IMR-90 (cell line): Measurements from ENCODE around the gene SETD9.

Source experiments
- CTCF ChIP-seq: conservative IDR thresholded peaks from 2 replicates; pipeline ENCODE4 v1.5.1; 2012; ENCODE audit warnings: mild to moderate bottlenecking, low read depth, low read length, improper control_type of control experiment
- MAFK ChIP-seq: IDR thresholded peaks from 2 replicates; pipeline ENCODE4 v1.6.1; 2012; ENCODE audit warnings: low read depth, low read length, improper control_type of control experiment
- TF ChIP-seq, protein P1 (sequence below): fragments of 150-350 bp; IDR thresholded peaks from 2 replicates; pipeline ENCODE4 v1.6.1; 2016; ENCODE audit warnings: low read depth, mild to moderate bottlenecking, low read length, moderate library complexity, borderline replicate concordance

DNA sequence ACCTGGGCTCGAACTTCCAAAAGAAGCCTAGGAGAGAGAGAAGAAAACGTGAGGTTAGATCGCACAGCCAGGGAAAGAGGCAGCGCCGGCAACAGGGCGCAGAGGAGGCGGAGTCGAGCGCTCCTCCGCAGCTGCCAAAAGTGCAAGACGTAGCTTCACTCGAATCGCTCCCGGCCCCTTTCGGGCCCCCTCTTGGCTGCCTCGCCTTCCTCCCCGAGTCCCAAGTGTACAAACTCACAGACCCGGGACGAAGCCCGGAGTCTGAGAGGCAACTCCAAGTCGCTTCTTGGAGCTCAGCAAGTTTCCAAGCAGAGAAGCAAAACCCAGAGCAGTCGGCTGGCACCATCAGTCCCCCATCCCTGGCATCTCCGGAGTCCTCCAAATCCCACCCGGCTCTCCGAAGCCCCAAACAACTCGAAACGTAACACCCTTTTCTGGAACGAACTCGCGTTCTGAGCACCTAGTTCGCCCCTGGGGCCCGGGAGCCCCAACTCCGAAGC lies 41.3 kb downstream of the SETD9 start:
- TF ChIP-seq, protein P1, sequence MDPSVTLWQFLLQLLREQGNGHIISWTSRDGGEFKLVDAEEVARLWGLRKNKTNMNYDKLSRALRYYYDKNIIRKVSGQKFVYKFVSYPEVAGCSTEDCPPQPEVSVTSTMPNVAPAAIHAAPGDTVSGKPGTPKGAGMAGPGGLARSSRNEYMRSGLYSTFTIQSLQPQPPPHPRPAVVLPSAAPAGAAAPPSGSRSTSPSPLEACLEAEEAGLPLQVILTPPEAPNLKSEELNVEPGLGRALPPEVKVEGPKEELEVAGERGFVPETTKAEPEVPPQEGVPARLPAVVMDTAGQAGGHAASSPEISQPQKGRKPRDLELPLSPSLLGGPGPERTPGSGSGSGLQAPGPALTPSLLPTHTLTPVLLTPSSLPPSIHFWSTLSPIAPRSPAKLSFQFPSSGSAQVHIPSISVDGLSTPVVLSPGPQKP, result no peak
- TF ChIP-seq CTCF, result no peak
- TF ChIP-seq MAFK, result no peak
